ENCODE measurements around the gene PRKACA.

PRKACA gene

GRCh38 chr19:14102756-14103155, 14.8 kb downstream of the PRKACA start:
- Histone ChIP-seq H3K4me1 (ENCODE audit: control insufficient read depth, insufficient read depth, low read length) (no peaks in the 10 kb centered on the region), H3K9me3 (ENCODE audit: control insufficient read depth, insufficient read depth, low read length) (no peaks in the 10 kb centered on the region), H3K27me3 (ENCODE audit: control insufficient read depth, insufficient read depth, low read length) (no peaks in the 10 kb centered on the region), H3K9ac (ENCODE audit: low read depth, low read length) (no peak overlapping the region), H3K36me3 (ENCODE audit: control insufficient read depth, insufficient read depth, low read length) (peaks cover 19% of the 10 kb centered on the region), H3K27ac (ENCODE audit: low read depth, low read length) (no peak overlapping the region), H3K4me3 (ENCODE audit: low read depth, low read length) (no peak overlapping the region)

GRCh38 chr19:14102102-14102696, 15.4 kb downstream of the PRKACA start:
- H3K9me3 ChIP-seq (ENCODE audit: control insufficient read depth, insufficient read depth, low read length): no peaks in the 10 kb centered on the region
- no peaks in the 10 kb centered on the region for H3K4me1 ChIP-seq (ENCODE audit: control insufficient read depth, insufficient read depth, low read length)
- H3K4me3 ChIP-seq (ENCODE audit: low read depth, low read length): no peak overlapping the region
- no peak overlapping the region for H3K27ac ChIP-seq (ENCODE audit: low read depth, low read length)
- peaks cover 19% of the 10 kb centered on the region for H3K36me3 ChIP-seq (ENCODE audit: control insufficient read depth, insufficient read depth, low read length)
- H3K27me3 ChIP-seq (ENCODE audit: control insufficient read depth, insufficient read depth, low read length): no peaks in the 10 kb centered on the region
- H3K9ac ChIP-seq (ENCODE audit: low read depth, low read length): no peak overlapping the region

DNA sequence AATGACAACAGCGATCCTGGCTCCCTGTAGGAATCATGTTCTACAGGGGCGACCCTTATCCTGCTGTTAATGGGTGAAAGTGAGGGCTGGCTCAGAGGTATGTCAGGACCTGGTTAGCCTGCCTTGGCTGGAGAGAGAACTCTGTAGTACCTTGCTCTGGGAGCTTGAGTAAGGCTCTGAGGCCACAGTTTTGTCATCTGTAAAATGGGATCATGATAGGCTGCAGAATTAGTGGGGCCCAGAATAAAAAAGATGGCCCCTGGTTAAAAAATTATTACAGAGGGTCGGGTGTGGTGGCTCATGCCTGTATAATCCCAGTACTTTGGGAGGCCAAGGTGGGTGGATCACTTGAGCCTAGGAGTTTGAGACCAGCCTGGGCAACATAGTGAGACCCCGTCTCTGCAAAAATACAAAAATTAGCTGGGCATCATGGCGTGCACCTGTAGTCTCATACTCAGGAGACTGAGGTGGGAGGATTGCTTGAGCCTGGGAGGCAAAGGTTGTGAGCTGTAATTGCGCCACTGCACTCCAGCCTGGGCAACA, 16.5 kb downstream of the PRKACA start:
- H3K27ac ChIP-seq (ENCODE audit: low read depth, low read length): no peak overlapping the region
- H3K36me3 ChIP-seq (ENCODE audit: control insufficient read depth, insufficient read depth, low read length): peaks cover 19% of the 10 kb centered on the region
- no peak overlapping the region for H3K9ac ChIP-seq (ENCODE audit: low read depth, low read length)
- H3K9me3 ChIP-seq (ENCODE audit: control insufficient read depth, insufficient read depth, low read length): no peaks in the 10 kb centered on the region
- H3K4me3 ChIP-seq (ENCODE audit: low read depth, low read length): no peak overlapping the region
- H3K4me1 ChIP-seq (ENCODE audit: control insufficient read depth, insufficient read depth, low read length): no peaks in the 10 kb centered on the region
- no peaks in the 10 kb centered on the region for H3K27me3 ChIP-seq (ENCODE audit: control insufficient read depth, insufficient read depth, low read length)

- no peak overlapping the region for H3K27ac ChIP-seq (ENCODE audit: low read depth, low read length)
- no peaks in the 10 kb centered on the region for H3K4me1 ChIP-seq (ENCODE audit: control insufficient read depth, insufficient read depth, low read length)
- H3K9ac ChIP-seq (ENCODE audit: low read depth, low read length): no peak overlapping the region
- H3K27me3 ChIP-seq (ENCODE audit: control insufficient read depth, insufficient read depth, low read length): no peaks in the 10 kb centered on the region
- H3K9me3 ChIP-seq (ENCODE audit: control insufficient read depth, insufficient read depth, low read length): no peaks in the 10 kb centered on the region
- H3K36me3 ChIP-seq (ENCODE audit: control insufficient read depth, insufficient read depth, low read length): peaks cover 17% of the 10 kb centered on the region
- H3K4me3 ChIP-seq (ENCODE audit: low read depth, low read length): no peak overlapping the region
Measured at GRCh38 chr19:14097532-14098151, 19.9 kb downstream of the PRKACA start.

DNA sequence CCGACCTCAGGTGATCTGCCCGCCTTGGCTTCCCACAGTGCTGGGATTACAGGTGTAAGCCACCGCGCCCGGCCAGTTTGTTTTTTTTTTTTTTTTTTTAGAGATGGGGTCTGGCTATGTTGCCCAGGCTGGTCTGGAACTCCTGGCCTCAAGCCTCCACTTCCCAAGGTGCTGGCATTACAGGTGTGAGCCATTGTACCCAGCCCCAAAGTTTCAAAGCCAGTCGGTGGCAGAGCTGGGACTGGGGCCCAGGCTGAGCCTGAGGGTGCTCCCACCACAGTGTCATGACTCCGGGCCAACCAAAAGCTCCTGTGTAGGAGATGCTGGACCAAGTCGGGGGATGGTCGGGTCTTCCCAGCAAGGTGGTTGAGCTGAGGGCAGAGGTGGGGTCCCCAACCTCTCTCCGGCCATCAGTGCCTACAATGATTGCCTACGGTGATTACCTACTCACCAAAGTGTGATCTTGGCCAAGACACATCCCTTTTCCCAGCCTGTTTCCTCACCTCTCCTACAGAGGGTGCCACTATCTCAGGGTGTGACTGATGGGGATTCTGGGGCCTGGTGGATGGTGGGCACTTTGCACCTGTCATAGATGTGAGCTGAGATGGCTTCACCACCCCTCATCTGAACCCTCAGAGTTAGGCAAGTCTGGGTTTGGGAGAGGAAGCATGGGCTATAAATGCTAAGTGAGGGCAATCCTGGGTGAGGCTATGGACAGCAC, 21.1 kb downstream of the PRKACA start:
- no peaks in the 10 kb centered on the region for H3K27me3 ChIP-seq (ENCODE audit: control insufficient read depth, insufficient read depth, low read length)
- H3K9me3 ChIP-seq (ENCODE audit: control insufficient read depth, insufficient read depth, low read length): no peaks in the 10 kb centered on the region
- no peak overlapping the region for H3K9ac ChIP-seq (ENCODE audit: low read depth, low read length)
- H3K4me1 ChIP-seq (ENCODE audit: control insufficient read depth, insufficient read depth, low read length): peaks cover 4% of the 10 kb centered on the region; the same call in 1 of the 2 replicates
- peaks cover 10% of the 10 kb centered on the region for H3K36me3 ChIP-seq (ENCODE audit: control insufficient read depth, insufficient read depth, low read length)
- H3K27ac ChIP-seq (ENCODE audit: low read depth, low read length): no peak overlapping the region
- no peak overlapping the region for H3K4me3 ChIP-seq (ENCODE audit: low read depth, low read length)

DNA sequence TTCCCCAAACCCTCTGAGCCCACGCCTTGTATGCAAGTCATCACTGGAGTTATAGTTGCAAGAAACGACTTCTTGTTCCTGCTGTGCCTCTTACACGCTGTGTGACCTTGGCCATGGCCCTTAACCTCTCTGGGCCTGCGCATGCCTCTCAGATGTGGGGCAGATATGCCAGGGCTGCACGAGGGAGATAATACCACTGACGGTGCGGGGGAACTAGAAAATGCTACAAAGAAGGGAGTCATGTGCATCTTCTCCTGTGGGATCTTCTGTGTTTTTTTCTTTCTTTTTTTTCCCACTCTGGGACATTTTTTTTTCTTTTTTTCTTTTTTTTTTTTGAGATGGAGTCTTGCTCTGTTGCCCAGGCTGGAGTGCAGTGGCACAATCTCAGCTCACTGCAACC, 22.7 kb downstream of the PRKACA start:
- H3K9ac ChIP-seq (ENCODE audit: low read depth, low read length): no peak overlapping the region
- H3K4me3 ChIP-seq (ENCODE audit: low read depth, low read length): no peak overlapping the region
- no peaks in the 10 kb centered on the region for H3K36me3 ChIP-seq (ENCODE audit: control insufficient read depth, insufficient read depth, low read length)
- no peaks in the 10 kb centered on the region for H3K9me3 ChIP-seq (ENCODE audit: control insufficient read depth, insufficient read depth, low read length)
- H3K27ac ChIP-seq (ENCODE audit: low read depth, low read length): no peak overlapping the region
- no peaks in the 10 kb centered on the region for H3K27me3 ChIP-seq (ENCODE audit: control insufficient read depth, insufficient read depth, low read length)
- peaks cover 4% of the 10 kb centered on the region; the same call in 1 of the 2 replicates for H3K4me1 ChIP-seq (ENCODE audit: control insufficient read depth, insufficient read depth, low read length)

DNA sequence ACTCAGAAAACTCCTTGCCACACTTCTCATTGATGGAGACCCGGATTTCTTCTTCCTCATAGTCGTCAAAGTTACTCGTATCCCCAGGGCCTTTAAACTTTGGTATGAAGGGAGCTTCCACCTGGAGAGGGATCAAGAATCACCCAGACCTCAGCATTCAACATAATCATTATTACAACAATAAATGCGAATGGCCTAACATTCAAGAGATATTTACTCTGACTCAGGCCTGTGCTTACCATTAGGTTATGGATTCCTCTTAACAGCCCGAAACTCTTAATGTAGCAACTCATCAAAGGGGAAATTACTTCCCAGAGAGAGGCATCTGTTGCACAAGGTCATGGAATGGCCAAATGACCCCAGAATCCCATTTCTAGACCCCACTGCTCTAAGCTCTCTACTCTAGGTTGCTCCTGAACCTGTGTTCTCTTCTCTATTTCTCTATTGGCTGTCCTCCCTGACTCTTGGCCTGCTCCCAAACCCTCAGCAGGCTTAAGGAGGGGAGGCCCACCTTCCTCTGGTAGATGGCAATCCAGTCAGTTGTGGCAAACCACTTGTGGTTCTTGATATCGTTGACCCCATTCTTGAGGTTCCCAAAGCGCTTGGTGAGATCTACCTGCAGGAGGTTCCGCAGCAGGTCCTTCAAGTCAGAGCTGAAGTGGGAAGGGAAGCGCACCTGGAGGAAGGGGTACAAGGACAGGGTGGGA, 24.3 kb downstream of the PRKACA start:
- peaks cover 8% of the 10 kb centered on the region for H3K36me3 ChIP-seq (ENCODE audit: control insufficient read depth, insufficient read depth, low read length)

GRCh38 chr19:14091813-14092462, 25.6 kb downstream of the PRKACA start:
- Histone ChIP-seq H3K4me1 (ENCODE audit: control insufficient read depth, insufficient read depth, low read length) (peaks cover 4% of the 10 kb centered on the region; the same call in 1 of the 2 replicates), H3K9me3 (ENCODE audit: control insufficient read depth, insufficient read depth, low read length) (no peaks in the 10 kb centered on the region), H3K4me3 (ENCODE audit: low read depth, low read length) (peak overlapping the region; percentile 83), H3K9ac (ENCODE audit: low read depth, low read length) (no peak overlapping the region), H3K36me3 (ENCODE audit: control insufficient read depth, insufficient read depth, low read length) (peaks cover 17% of the 10 kb centered on the region), H3K27me3 (ENCODE audit: control insufficient read depth, insufficient read depth, low read length) (peaks cover 11% of the 10 kb centered on the region), H3K27ac (ENCODE audit: low read depth, low read length) (peak overlapping the region; percentile 81)

More for the DNA sequence above, 24.3 kb downstream of the PRKACA start:
- Histone ChIP-seq H3K9me3 (ENCODE audit: control insufficient read depth, insufficient read depth, low read length) (no peaks in the 10 kb centered on the region), H3K27ac (ENCODE audit: low read depth, low read length) (no peak overlapping the region), H3K4me1 (ENCODE audit: control insufficient read depth, insufficient read depth, low read length) (peaks cover 4% of the 10 kb centered on the region; the same call in 1 of the 2 replicates), H3K4me3 (ENCODE audit: low read depth, low read length) (no peak overlapping the region), H3K9ac (ENCODE audit: low read depth, low read length) (no peak overlapping the region), H3K27me3 (ENCODE audit: control insufficient read depth, insufficient read depth, low read length) (peaks cover 11% of the 10 kb centered on the region)

GRCh38 chr19:14091081-14091812, 26.3 kb downstream of the PRKACA start:
- H3K36me3 ChIP-seq (ENCODE audit: control insufficient read depth, insufficient read depth, low read length): peaks cover 17% of the 10 kb centered on the region
- H3K9ac ChIP-seq (ENCODE audit: low read depth, low read length): peak overlapping the region; percentile 51; the same call in 1 of the 2 replicates
- peak overlapping the region; percentile 81 for H3K27ac ChIP-seq (ENCODE audit: low read depth, low read length)

More at GRCh38 chr19:14091081-14091812, 26.3 kb downstream of the PRKACA start:
- peaks cover 4% of the 10 kb centered on the region; the same call in 1 of the 2 replicates for H3K4me1 ChIP-seq (ENCODE audit: control insufficient read depth, insufficient read depth, low read length)
- peaks cover 11% of the 10 kb centered on the region for H3K27me3 ChIP-seq (ENCODE audit: control insufficient read depth, insufficient read depth, low read length)
- peak overlapping the region; percentile 83 for H3K4me3 ChIP-seq (ENCODE audit: low read depth, low read length)
- no peaks in the 10 kb centered on the region for H3K9me3 ChIP-seq (ENCODE audit: control insufficient read depth, insufficient read depth, low read length)
